Activated B cell treated with CpG ODN at 0.5 μM for 24 hours (primary cell): Measurements from ENCODE around the gene HMCES. TPM values are rescaled to one million over a fixed set of nuclear protein-coding genes. Genes with fewer than 3 reads are reported as not detected.

Experiments used
- ATAC-seq: fragments of 200-7000 bp; cut with Tn5 transposase; one replicate; pipeline ENCODE4 v1.10.0; 2021; ENCODE audit warnings: low read depth, mild to moderate bottlenecking, moderate library complexity
- CTCF ChIA-PET: fragments of 350-600 bp; sonication (Branson Sonifier 250); formaldehyde crosslinking; loops from one replicate; lab custom pipeline; 2021; ENCODE audit warnings: antibody characterized with exemption; lab: Charles Lee
- POLR2A ChIA-PET: fragments of 350-600 bp; sonication (Branson Sonifier 250); formaldehyde crosslinking; loops from one replicate; lab custom pipeline; 2021; ENCODE audit warnings: antibody characterized with exemption; lab: Charles Lee
- DNase-seq: peaks from one replicate; pipeline ENCODE4 v3.0.0; 2022
- H3K27ac Mint-ChIP-seq: one replicate; pipeline ENCODE4 v1.8.0; 2020; ENCODE audit warnings: mixed read lengths
- H3K27me3 Mint-ChIP-seq: one replicate; pipeline ENCODE4 v1.8.0; 2021; ENCODE audit warnings: mixed read lengths
- H3K36me3 Mint-ChIP-seq: one replicate; pipeline ENCODE4 v1.8.0; 2021; ENCODE audit warnings: low read depth, mixed read lengths
- H3K4me1 Mint-ChIP-seq: one replicate; pipeline ENCODE4 v1.8.0; 2021; ENCODE audit warnings: mixed read lengths
- H3K4me3 Mint-ChIP-seq: one replicate; pipeline ENCODE4 v1.8.0; 2020; ENCODE audit warnings: mild to moderate bottlenecking, mixed read lengths
- H3K9me3 Mint-ChIP-seq: one replicate; pipeline ENCODE4 v1.8.0; 2020; ENCODE audit warnings: mixed read lengths
- CTCF ChIP-seq: fragments of 200-600 bp; IDR thresholded peaks from one replicate; pipeline ENCODE4 v1.8.0; 2022; ENCODE audit warnings: antibody characterized with exemption, mild to moderate bottlenecking
- intact Hi-C: fragments of 100-400 bp; cut with micrococcal nuclease; formaldehyde crosslinking; loops from one replicate; pipeline ENCODE4 v1.15.1; 2024
- total RNA-seq: library from RNA; stranded (reverse); gene quantifications from 2 replicates; pipeline ENCODE4 v1.2.3, GENCODE V29; 2022

HMCES gene
- total RNA-seq, 1 donor from 2014 or later, result 37.2 TPM

GRCh38 chr3:129254536-129255230, 24.0 kb upstream of the HMCES start:
- intact Hi-C loops, result no loop called here
- peaks cover 86% of the 10 kb centered on the region for H3K36me3 Mint-ChIP-seq
- H3K9me3 Mint-ChIP-seq, result no peaks in the 10 kb centered on the region
- peaks cover 8% of the 10 kb centered on the region for H3K4me1 Mint-ChIP-seq
- no peaks in the 10 kb centered on the region for H3K27me3 Mint-ChIP-seq
- POLR2A ChIA-PET, result interaction anchor here (0.6 kb wide), 1 partner anchor 100 kb away, joined by 3 read pairs; no protein-coding TSS in a partner anchor
- no peak overlapping the region for H3K27ac Mint-ChIP-seq
- ATAC-seq, result no peak
- no peak overlapping the region for H3K4me3 Mint-ChIP-seq
- no peak for TF ChIP-seq CTCF
- DNase-seq, result no peak
- CTCF ChIA-PET, result interaction anchor here (2.1 kb wide), 1 partner anchor 62 kb away, joined by 7 read pairs; a partner anchor contains a TSS

GRCh38 chr3:129256270-129256669, 22.4 kb upstream of the HMCES start:
- intact Hi-C loops, result no loop called here
- H3K27ac Mint-ChIP-seq, result no peak overlapping the region
- DNase-seq, result no peak

GRCh38 chr3:129257609-129258008, 21.1 kb upstream of the HMCES start:
- Mint-ChIP-seq H3K36me3 (peaks cover 94% of the 10 kb centered on the region), H3K4me3 (no peak overlapping the region), H3K27ac (no peak overlapping the region), H3K27me3 (no peaks in the 10 kb centered on the region), H3K9me3 (no peaks in the 10 kb centered on the region), H3K4me1 (no peaks in the 10 kb centered on the region)
- intact Hi-C loops, result no loop called here
- ATAC-seq (no peak), DNase-seq (no peak)
- ChIA-PET CTCF (no interaction called here), POLR2A (interaction anchor here (0.8 kb wide), 1 partner anchor 25 kb away, joined by 4 read pairs; no protein-coding TSS in a partner anchor)
- TF ChIP-seq CTCF, result no peak

More at GRCh38 chr3:129256270-129256669, 22.4 kb upstream of the HMCES start:
- Mint-ChIP-seq H3K36me3 (peaks cover 95% of the 10 kb centered on the region), H3K4me1 (no peaks in the 10 kb centered on the region), H3K9me3 (no peaks in the 10 kb centered on the region), H3K27me3 (no peaks in the 10 kb centered on the region), H3K4me3 (no peak overlapping the region)
- ChIA-PET CTCF (no interaction called here), POLR2A (no interaction called here)
- no peak for TF ChIP-seq CTCF
- no peak for ATAC-seq

- intact Hi-C loops, result no loop called here
- H3K9me3 Mint-ChIP-seq, result no peaks in the 10 kb centered on the region
- H3K27ac Mint-ChIP-seq, result no peak overlapping the region
- no peak for DNase-seq
- H3K27me3 Mint-ChIP-seq, result no peaks in the 10 kb centered on the region
- H3K4me3 Mint-ChIP-seq, result no peak overlapping the region
- no peak for TF ChIP-seq CTCF
- H3K4me1 Mint-ChIP-seq, result no peaks in the 10 kb centered on the region
- CTCF ChIA-PET, result no interaction called here
- H3K36me3 Mint-ChIP-seq, result peaks cover 95% of the 10 kb centered on the region
- no peak for ATAC-seq
- POLR2A ChIA-PET, result interaction anchor here (1.1 to 2.1 kb wide), 3 partner anchors 10 to 56 kb away, joined by 3 to 9 read pairs (median 4); partner anchors contain the start of gene COPG1
Observed at GRCh38 chr3:129259612-129260477, 18.8 kb upstream of the HMCES start.

- H3K4me3 Mint-ChIP-seq, result no peak overlapping the region
- intact Hi-C loops, result no loop called here
- no peak overlapping the region for H3K27ac Mint-ChIP-seq
- CTCF ChIA-PET, result interaction anchor here (1.6 kb wide), 1 partner anchor 16 kb away, joined by 6 read pairs; no protein-coding TSS in a partner anchor
- no peaks in the 10 kb centered on the region for H3K4me1 Mint-ChIP-seq
- POLR2A ChIA-PET, result interaction anchor here (0.7 to 2.1 kb wide), 4 partner anchors 11 to 66 kb away, joined by 3 to 9 read pairs (median 4); partner anchors contain the start of gene COPG1
- no peaks in the 10 kb centered on the region for H3K9me3 Mint-ChIP-seq
- no peak for TF ChIP-seq CTCF
- ATAC-seq (no peak), DNase-seq (no peak)
- H3K27me3 Mint-ChIP-seq, result no peaks in the 10 kb centered on the region
- H3K36me3 Mint-ChIP-seq, result peaks cover 95% of the 10 kb centered on the region
Observed at GRCh38 chr3:129260606-129261005, 18.1 kb upstream of the HMCES start.
